ENCODE data around the gene SMIM13. TPM values are rescaled to one million over a fixed set of nuclear protein-coding genes. Genes with fewer than 3 reads are reported as not detected.

SMIM13 gene
- polyA plus RNA-seq, 2 of the 4 experiments (the other 2 are of a cell fraction), result 12.7 to 12.8 TPM

- FAIRE-seq (no peak), ATAC-seq (peak; percentile 78 to 91), DNase-seq (ENCODE audit: low read depth in 1 of 2, low spot score in 1 of 2) (peak; percentile 40 to 56)
- WGBS (ENCODE audit: missing lambda C conversion rate), result 0% methylated on average over 17 of the region's 124 CpGs
- Histone ChIP-seq H3K9me3 (no peaks in the 10 kb centered on the region; the same call in 2 of the 3 replicates), H3K4me2 (peak within 1 kb of the TSS; percentile 92), H3K4me1 (peaks cover 13% of the 10 kb centered on the region; the same call in 2 of the 3 replicates), H3K27ac (peak within 1 kb of the TSS; percentile 82 to 95), H3K4me3 (peak within 1 kb of the TSS; percentile 97)
- POLR2A ChIA-PET, result interaction anchor here (0.7 kb wide), 1 partner anchor 11 kb away, joined by 3 read pairs; no protein-coding TSS in a partner anchor
- CTCF ChIA-PET, result interaction anchor here (0.6 to 2.0 kb wide), 6 partner anchors 11 to 242 kb away, joined by 3 to 5 read pairs (median 4); no protein-coding TSS in a partner anchor
- TF ChIP-seq RAD21 (conservative IDR thresholded peaks at IDR 0.05 in 1 of 2, IDR thresholded peaks at IDR 0.05 in 1 of 2) (peak; percentile 45 to 75; a peak in 4 of 5 replicates), JUNB (IDR thresholded peaks at IDR 0.05) (no peak), RNF2 (IDR thresholded peaks at IDR 0.05; ENCODE audit: borderline replicate concordance, low read depth) (no peak), USF2 (IDR thresholded peaks at IDR 0.05) (no peak), FOSB (CRISPR knock-in tag; IDR thresholded peaks at IDR 0.05) (no peak), TP53 (CRISPR knock-in tag; IDR thresholded peaks at IDR 0.05) (no peak), RCOR1 (IDR thresholded peaks at IDR 0.05; ENCODE audit: low read depth, low read length) (no peak), HOXB5 (CRISPR knock-in tag; IDR thresholded peaks at IDR 0.05) (0 out of 2 replicates have a peak, but pooled peaks have one; percentile 57), E2F6 (IDR thresholded peaks at IDR 0.05; ENCODE audit: borderline replicate concordance, low read depth) (no peak), ZSCAN20 (CRISPR knock-in tag; IDR thresholded peaks at IDR 0.05) (no peak), MAFK (IDR thresholded peaks at IDR 0.05; ENCODE audit: partially characterized antibody) (no peak), MYC (IDR thresholded peaks at IDR 0.05; ENCODE audit: borderline replicate concordance, low read length) (no peak), POLR2A (IDR thresholded peaks at IDR 0.05; ENCODE audit: low read length) (no peak), BHLHE40 (IDR thresholded peaks at IDR 0.05; ENCODE audit: low read depth, low read length) (no peak), HDAC2 (IDR thresholded peaks at IDR 0.05) (no peak), CEBPB (IDR thresholded peaks at IDR 0.05) (no peak), KDM1A (IDR thresholded peaks at IDR 0.05; ENCODE audit: low read depth) (no peak), ELK1 (IDR thresholded peaks at IDR 0.05; ENCODE audit: low read depth, low read length) (no peak), KDM5A (IDR thresholded peaks at IDR 0.05) (no peak), EP300 (IDR thresholded peaks at IDR 0.05) (no peak), ESRRA (IDR thresholded peaks at IDR 0.05; ENCODE audit: borderline replicate concordance, low read length) (no peak), EHMT2 (IDR thresholded peaks at IDR 0.05; ENCODE audit: low read depth) (no peak), RFX5 (IDR thresholded peaks at IDR 0.05) (no peak), JUN (IDR thresholded peaks at IDR 0.05) (peak in 1 of 2 experiments; percentile 39; a peak in 2 of 5 replicates), REST (IDR thresholded peaks at IDR 0.05) (peak; percentile 72), CBX2 (IDR thresholded peaks at IDR 0.05; ENCODE audit: borderline replicate concordance, low read depth) (no peak), FOSL2 (IDR thresholded peaks at IDR 0.05) (no peak), FOSL2 (CRISPR knock-in tag; IDR thresholded peaks at IDR 0.05) (peak; percentile 38; the same call in 1 of the 2 replicates), POLR2AphosphoS2 (conservative IDR thresholded peaks at IDR 0.05; ENCODE audit: low read length) (no peak), CHD4 (IDR thresholded peaks at IDR 0.05; ENCODE audit: borderline replicate concordance) (no peak), TFCP2L1 (CRISPR knock-in tag; IDR thresholded peaks at IDR 0.05) (no peak), ZNF302 (CRISPR knock-in tag; IDR thresholded peaks at IDR 0.05) (no peak)
- TF ChIP-seq, protein P1, sequence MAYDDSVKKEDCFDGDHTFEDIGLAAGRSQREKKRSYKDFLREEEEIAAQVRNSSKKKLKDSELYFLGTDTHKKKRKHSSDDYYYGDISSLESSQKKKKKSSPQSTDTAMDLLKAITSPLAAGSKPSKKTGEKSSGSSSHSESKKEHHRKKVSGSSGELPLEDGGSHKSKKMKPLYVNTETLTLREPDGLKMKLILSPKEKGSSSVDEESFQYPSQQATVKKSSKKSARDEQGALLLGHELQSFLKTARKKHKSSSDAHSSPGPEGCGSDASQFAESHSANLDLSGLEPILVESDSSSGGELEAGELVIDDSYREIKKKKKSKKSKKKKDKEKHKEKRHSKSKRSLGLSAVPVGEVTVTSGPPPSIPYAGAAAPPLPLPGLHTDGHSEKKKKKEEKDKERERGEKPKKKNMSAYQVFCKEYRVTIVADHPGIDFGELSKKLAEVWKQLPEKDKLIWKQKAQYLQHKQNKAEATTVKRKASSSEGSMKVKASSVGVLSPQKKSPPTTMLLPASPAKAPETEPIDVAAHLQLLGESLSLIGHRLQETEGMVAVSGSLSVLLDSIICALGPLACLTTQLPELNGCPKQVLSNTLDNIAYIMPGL (CRISPR knock-in tag; IDR thresholded peaks at IDR 0.05; ENCODE audit: borderline replicate concordance), result no peak
- TF ChIP-seq, protein P2, sequence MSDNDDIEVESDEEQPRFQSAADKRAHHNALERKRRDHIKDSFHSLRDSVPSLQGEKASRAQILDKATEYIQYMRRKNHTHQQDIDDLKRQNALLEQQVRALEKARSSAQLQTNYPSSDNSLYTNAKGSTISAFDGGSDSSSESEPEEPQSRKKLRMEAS (IDR thresholded peaks at IDR 0.05), result no peak
Measured at GRCh38 chr6:11043961-11044711, 49.5 kb upstream of the SMIM13 start, which contains the start of gene ELOVL2. Gene ELOVL2 (minus strand): TSS chr6:11044305. CDS start chr6:11044230, 75 bp downstream.

Measured in A549 (cell line).